ENCODE results near the gene ZNF208. TPM values are rescaled to one million over a fixed set of nuclear protein-coding genes. Genes with fewer than 3 reads are reported as not detected.
"Not testable (repeated sequence)": the region's sequence is repeated elsewhere in the genome, so short reads cannot be mapped to it uniquely, and the experiment has no call there.

ZNF208 gene
- polyA plus RNA-seq, 1 donor from 2014 or later: not detected

DNA sequence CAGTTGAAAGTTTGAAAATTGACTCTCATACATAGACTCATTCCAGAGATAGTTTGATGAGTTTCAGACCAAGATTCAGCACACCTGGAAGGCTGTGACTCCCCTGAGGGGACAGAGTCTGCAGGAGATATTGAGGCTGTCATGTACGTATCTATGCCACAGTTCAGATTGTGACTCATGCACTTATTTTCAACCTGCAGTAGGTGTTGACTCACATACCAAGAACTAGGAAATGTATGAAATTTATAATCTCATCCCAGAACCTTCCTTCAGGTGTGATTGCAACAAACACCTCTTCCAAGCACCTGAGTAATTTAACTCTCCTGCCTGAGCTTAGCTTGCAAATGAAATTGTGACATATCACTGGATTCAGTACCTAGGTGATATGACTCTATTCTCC, 110.3 kb downstream of the ZNF208 start:
- Histone ChIP-seq H3K9me2 (ENCODE audit: insufficient read depth, low read length) (no peaks in the 10 kb centered on the region), H3F3A (ENCODE audit: insufficient read depth, low read length, poor library complexity, severe bottlenecking) (no peaks in the 10 kb centered on the region), H3K9me3 (ENCODE audit: low read length) (no peaks in the 10 kb centered on the region), H3K27ac (ENCODE audit: low read length) (no peak overlapping the region), H3K9ac (ENCODE audit: low read length) (no peak overlapping the region), H3K79me2 (replicated peaks; ENCODE audit: insufficient read depth, low read length) (no peaks in the 10 kb centered on the region), H3K27me3 (ENCODE audit: insufficient read depth, low read depth, low read length) (no peaks in the 10 kb centered on the region), H2AFZ (ENCODE audit: low read depth, low read length) (no peak overlapping the region), H3K36me3 (ENCODE audit: insufficient read depth, low read length) (no peaks in the 10 kb centered on the region), H3K4me3 (ENCODE audit: low read length) (no peak overlapping the region), H3K4me2 (ENCODE audit: low read length) (no peak overlapping the region), H4K20me1 (ENCODE audit: insufficient read depth) (no peaks in the 10 kb centered on the region)
- TF ChIP-seq POLR2AphosphoS5 (IDR thresholded peaks at IDR 0.05) (no peak), SMC3 (conservative IDR thresholded peaks at IDR 0.05; ENCODE audit: poor library complexity) (no peak), TAF1 (IDR thresholded peaks at IDR 0.05; ENCODE audit: low read depth) (no peak), RAD21 (conservative IDR thresholded peaks at IDR 0.05) (no peak), CTCF (IDR thresholded peaks at IDR 0.05; ENCODE audit: poor library complexity, severe bottlenecking) (no peak), EZH2 (IDR thresholded peaks at IDR 0.05; ENCODE audit: borderline replicate concordance, insufficient read depth, low read length, poor library complexity, severe bottlenecking) (no peak), EP300 (conservative IDR thresholded peaks at IDR 0.05; ENCODE audit: poor library complexity, severe bottlenecking) (no peak)
- TF ChIP-seq, protein P1, sequence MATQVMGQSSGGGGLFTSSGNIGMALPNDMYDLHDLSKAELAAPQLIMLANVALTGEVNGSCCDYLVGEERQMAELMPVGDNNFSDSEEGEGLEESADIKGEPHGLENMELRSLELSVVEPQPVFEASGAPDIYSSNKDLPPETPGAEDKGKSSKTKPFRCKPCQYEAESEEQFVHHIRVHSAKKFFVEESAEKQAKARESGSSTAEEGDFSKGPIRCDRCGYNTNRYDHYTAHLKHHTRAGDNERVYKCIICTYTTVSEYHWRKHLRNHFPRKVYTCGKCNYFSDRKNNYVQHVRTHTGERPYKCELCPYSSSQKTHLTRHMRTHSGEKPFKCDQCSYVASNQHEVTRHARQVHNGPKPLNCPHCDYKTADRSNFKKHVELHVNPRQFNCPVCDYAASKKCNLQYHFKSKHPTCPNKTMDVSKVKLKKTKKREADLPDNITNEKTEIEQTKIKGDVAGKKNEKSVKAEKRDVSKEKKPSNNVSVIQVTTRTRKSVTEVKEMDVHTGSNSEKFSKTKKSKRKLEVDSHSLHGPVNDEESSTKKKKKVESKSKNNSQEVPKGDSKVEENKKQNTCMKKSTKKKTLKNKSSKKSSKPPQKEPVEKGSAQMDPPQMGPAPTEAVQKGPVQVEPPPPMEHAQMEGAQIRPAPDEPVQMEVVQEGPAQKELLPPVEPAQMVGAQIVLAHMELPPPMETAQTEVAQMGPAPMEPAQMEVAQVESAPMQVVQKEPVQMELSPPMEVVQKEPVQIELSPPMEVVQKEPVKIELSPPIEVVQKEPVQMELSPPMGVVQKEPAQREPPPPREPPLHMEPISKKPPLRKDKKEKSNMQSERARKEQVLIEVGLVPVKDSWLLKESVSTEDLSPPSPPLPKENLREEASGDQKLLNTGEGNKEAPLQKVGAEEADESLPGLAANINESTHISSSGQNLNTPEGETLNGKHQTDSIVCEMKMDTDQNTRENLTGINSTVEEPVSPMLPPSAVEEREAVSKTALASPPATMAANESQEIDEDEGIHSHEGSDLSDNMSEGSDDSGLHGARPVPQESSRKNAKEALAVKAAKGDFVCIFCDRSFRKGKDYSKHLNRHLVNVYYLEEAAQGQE (IDR thresholded peaks at IDR 0.05; ENCODE audit: borderline replicate concordance): no peak

DNA sequence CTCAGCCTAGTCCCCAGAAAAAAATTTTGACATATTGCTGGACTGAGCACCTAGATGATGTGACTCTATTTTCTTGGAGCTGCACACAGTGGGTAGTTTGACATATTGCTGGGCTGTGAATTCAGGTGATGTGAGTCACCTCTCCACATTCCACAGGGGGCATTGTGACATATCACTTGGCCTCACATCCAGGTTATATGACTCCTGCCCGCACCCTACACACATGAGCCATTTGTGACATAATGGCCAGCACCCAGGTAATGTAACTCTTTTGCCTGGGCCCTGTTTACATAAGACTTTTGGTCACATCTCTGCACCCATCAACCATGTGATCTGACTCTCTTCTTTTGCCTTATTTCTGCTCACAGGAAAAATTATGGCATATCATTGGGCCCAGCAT, 119.7 kb downstream of the ZNF208 start:
- no peak overlapping the region for H3K9ac ChIP-seq (ENCODE audit: low read length)
- TF ChIP-seq SMC3 (conservative IDR thresholded peaks at IDR 0.05; ENCODE audit: poor library complexity) (no peak), RAD21 (conservative IDR thresholded peaks at IDR 0.05) (no peak), CTCF (IDR thresholded peaks at IDR 0.05; ENCODE audit: poor library complexity, severe bottlenecking) (no peak), POLR2AphosphoS5 (IDR thresholded peaks at IDR 0.05) (no peak), EZH2 (IDR thresholded peaks at IDR 0.05; ENCODE audit: borderline replicate concordance, insufficient read depth, low read length, poor library complexity, severe bottlenecking) (no peak), MXI1 (conservative IDR thresholded peaks at IDR 0.05; ENCODE audit: poor library complexity, severe bottlenecking) (no peak)
- H3K27ac ChIP-seq (ENCODE audit: low read length): no peak overlapping the region
- no peak overlapping the region for H2AFZ ChIP-seq (ENCODE audit: low read depth, low read length)
- H3K79me2 ChIP-seq (replicated peaks; ENCODE audit: insufficient read depth, low read length): no peaks in the 10 kb centered on the region
- no peaks in the 10 kb centered on the region for H3K36me3 ChIP-seq (ENCODE audit: insufficient read depth, low read length)
- no peak overlapping the region for H3K4me3 ChIP-seq (ENCODE audit: low read length)
- H4K20me1 ChIP-seq (ENCODE audit: insufficient read depth): no peaks in the 10 kb centered on the region
- H3F3A ChIP-seq (ENCODE audit: insufficient read depth, low read length, poor library complexity, severe bottlenecking): no peaks in the 10 kb centered on the region
- H3K9me2 ChIP-seq (ENCODE audit: insufficient read depth, low read length): no peaks in the 10 kb centered on the region
- H3K9me3 ChIP-seq (ENCODE audit: low read length): peaks cover 5% of the 10 kb centered on the region
- H3K4me2 ChIP-seq (ENCODE audit: low read length): no peak overlapping the region
- no peaks in the 10 kb centered on the region for H3K27me3 ChIP-seq (ENCODE audit: insufficient read depth, low read depth, low read length)

DNA sequence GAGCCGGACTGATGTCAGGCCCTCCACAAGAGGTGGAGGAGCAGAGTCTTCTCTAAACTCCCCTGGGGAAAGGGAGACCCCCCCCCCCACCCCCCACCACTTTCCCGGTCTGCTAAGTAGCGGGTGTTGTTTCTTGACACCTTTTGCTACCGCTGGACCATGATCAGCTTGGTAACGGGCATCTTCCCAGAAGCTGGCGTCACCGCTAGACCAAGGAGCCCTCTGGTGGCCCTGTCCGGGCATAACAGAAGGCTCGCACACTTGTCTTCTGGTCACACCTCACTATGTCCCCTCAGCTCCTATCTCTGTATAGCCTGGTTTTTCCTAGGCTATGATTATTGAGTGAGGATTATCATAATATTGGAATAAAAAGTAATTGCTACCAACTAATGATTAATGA, 120.7 kb downstream of the ZNF208 start:
- H3K36me3 ChIP-seq (ENCODE audit: insufficient read depth, low read length); H2AFZ ChIP-seq (ENCODE audit: low read depth, low read length); H4K20me1 ChIP-seq (ENCODE audit: insufficient read depth); H3F3A ChIP-seq (ENCODE audit: insufficient read depth, low read length, poor library complexity, severe bottlenecking); H3K27ac ChIP-seq (ENCODE audit: low read length); H3K4me3 ChIP-seq (ENCODE audit: low read length); H3K9me3 ChIP-seq (ENCODE audit: low read length); H3K79me2 ChIP-seq (replicated peaks; ENCODE audit: insufficient read depth, low read length); H3K9me2 ChIP-seq (ENCODE audit: insufficient read depth, low read length); H3K27me3 ChIP-seq (ENCODE audit: insufficient read depth, low read depth, low read length); H3K9ac ChIP-seq (ENCODE audit: low read length); H3K4me2 ChIP-seq (ENCODE audit: low read length): not testable (repeated sequence)

DNA sequence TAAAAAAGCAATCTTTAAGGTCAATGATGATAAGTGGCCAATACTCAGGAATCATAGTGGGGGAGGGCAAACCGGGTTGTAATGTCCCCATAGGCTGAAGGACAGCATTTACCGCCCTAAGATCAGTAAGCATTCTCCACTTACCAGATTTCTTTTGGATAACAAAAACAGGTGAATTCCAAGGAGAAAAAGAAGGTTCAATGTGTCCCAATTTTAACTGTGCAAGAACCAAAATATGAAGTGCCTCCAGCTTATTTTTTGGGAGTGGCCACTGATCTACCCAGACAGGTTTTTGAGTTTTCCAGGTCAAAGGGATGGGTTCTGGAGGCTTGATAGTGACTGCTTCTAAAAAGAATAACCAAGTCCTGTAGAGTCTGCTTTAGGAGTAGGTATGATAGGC, 125.2 kb downstream of the ZNF208 start:
- H3F3A ChIP-seq (ENCODE audit: insufficient read depth, low read length, poor library complexity, severe bottlenecking); H3K4me2 ChIP-seq (ENCODE audit: low read length); H4K20me1 ChIP-seq (ENCODE audit: insufficient read depth); H3K27me3 ChIP-seq (ENCODE audit: insufficient read depth, low read depth, low read length); H3K79me2 ChIP-seq (replicated peaks; ENCODE audit: insufficient read depth, low read length); H3K27ac ChIP-seq (ENCODE audit: low read length); H3K4me3 ChIP-seq (ENCODE audit: low read length); H2AFZ ChIP-seq (ENCODE audit: low read depth, low read length); H3K36me3 ChIP-seq (ENCODE audit: insufficient read depth, low read length); H3K9ac ChIP-seq (ENCODE audit: low read length); H3K9me3 ChIP-seq (ENCODE audit: low read length); H3K9me2 ChIP-seq (ENCODE audit: insufficient read depth, low read length): not testable (repeated sequence)

All from neural cell (in vitro differentiated cells).